Liver (tissue), 2 donors: ENCODE measurements around the gene VPS37B.

Experiments
- RAD21 ChIP-seq, 2 donors: IDR thresholded peaks; 2 replicates each; pipeline ENCODE4 v1.6.1; 2016; ENCODE audit warnings: antibody characterized with exemption in 2 of 2, mild to moderate bottlenecking in 2 of 2
- TF ChIP-seq, protein P1 (sequence below): IDR thresholded peaks from 2 replicates; pipeline ENCODE4 v1.6.1; 2016; ENCODE audit warnings: antibody characterized with exemption
- donor health status: healthy.

DNA sequence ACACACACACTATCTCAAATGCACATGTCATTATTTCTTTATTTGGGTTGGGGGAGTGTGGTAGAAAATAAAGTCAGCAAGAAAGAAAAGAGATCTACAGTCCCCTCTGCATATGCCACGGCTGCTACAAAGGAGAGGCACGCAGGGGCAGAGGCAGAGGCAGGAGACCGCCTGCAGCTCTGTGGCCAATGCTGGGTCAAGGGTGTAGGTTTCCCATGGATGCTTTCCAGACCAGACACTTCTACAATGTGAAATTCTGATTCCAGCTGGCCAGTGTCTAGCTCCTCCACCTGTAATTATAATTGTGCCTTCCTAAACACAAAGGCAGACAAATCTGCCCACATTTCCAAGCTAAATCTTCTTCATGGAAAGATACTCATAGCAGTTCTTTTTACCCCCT lies 19.2 kb downstream of the VPS37B start:
- TF ChIP-seq, protein P1, sequence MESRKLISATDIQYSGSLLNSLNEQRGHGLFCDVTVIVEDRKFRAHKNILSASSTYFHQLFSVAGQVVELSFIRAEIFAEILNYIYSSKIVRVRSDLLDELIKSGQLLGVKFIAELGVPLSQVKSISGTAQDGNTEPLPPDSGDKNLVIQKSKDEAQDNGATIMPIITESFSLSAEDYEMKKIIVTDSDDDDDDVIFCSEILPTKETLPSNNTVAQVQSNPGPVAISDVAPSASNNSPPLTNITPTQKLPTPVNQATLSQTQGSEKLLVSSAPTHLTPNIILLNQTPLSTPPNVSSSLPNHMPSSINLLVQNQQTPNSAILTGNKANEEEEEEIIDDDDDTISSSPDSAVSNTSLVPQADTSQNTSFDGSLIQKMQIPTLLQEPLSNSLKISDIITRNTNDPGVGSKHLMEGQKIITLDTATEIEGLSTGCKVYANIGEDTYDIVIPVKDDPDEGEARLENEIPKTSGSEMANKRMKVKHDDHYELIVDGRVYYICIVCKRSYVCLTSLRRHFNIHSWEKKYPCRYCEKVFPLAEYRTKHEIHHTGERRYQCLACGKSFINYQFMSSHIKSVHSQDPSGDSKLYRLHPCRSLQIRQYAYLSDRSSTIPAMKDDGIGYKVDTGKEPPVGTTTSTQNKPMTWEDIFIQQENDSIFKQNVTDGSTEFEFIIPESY, result no peak
- TF ChIP-seq RAD21 (IDR thresholded peaks at IDR 0.05), result no peak
